Left lung (tissue), 10 donors: ENCODE measurements around the gene TOR1AIP1. TPM values are rescaled to one million over a fixed set of nuclear protein-coding genes. Genes with fewer than 3 reads are reported as not detected.
A peak's percentile ranks its signal among the peaks of the same experiment; 100 is the strongest.

Source experiments
- ATAC-seq: fragments of 200-7000 bp; cut with Tn5 transposase; one replicate; pipeline ENCODE4 v1.9.1; 2020; ENCODE audit warnings: moderate library complexity
- DNase-seq, 4 donors: peaks; one replicate each; pipeline ENCODE4 v3.0.0-alpha.2; 2013 to 2020
- H3K27ac ChIP-seq, 2 donors: fragments of 200-600 bp; sonication (generic) in 1 of 2; one replicate each; pipeline versions ENCODE4 v1.5.0 to v1.8.0; 2020 to 2021
- H3K27me3 ChIP-seq, 2 donors: fragments of 200-600 bp; sonication (generic) in 1 of 2; one replicate each; pipeline versions ENCODE4 v1.5.0 to v1.8.0; 2020 to 2021
- H3K36me3 ChIP-seq, 2 donors: fragments of 200-600 bp; sonication (generic) in 1 of 2; one replicate each; pipeline versions ENCODE4 v1.5.0 to v1.8.0; 2020 to 2021
- H3K4me1 ChIP-seq, 2 donors: fragments of 200-600 bp; one replicate each; pipeline ENCODE4 v1.8.0; 2021
- H3K4me3 ChIP-seq, 2 donors: fragments of 200-600 bp; sonication (generic) in 1 of 2; one replicate each; pipeline versions ENCODE4 v1.5.0 to v1.8.0; 2020 to 2021; ENCODE audit warnings: mild to moderate bottlenecking in 1 of 2
- H3K9me3 ChIP-seq, 2 donors: fragments of 200-600 bp; sonication (generic) in 1 of 2; one replicate each; pipeline versions ENCODE4 v1.5.0 to v1.8.0; 2020 to 2021
- intact Hi-C, 2 donors: fragments of 100-400 bp; cut with DNase I; formaldehyde crosslinking; loops; one replicate each; pipeline versions ENCODE4 v1.11.2 to v1.14.2; 2022
- polyA plus RNA-seq, 6 donors: library from polyadenylated mRNA; unstranded; fragments of 120-200 nt; gene quantifications; one replicate each; pipeline ENCODE4 v1.2.1, GENCODE V29; 2013; ENCODE audit not compliant: insufficient read length in 6 of 6
- total RNA-seq, 2 donors: library from RNA; stranded (reverse); fragmentation: NEBNext Ultra II Directional; extraction: Animal tissue kit (Norgen Biotek cat#: 25700); gene quantifications; one replicate each; pipeline ENCODE4 v1.2.1, GENCODE V29; 2021
- TF ChIP-seq, protein P1 (sequence below), 2 donors: fragments of 200-600 bp; sonication (generic) in 1 of 2; IDR thresholded peaks; one replicate each; pipeline versions ENCODE4 v1.5.0 to v1.8.0; 2021; ENCODE audit warnings: antibody characterized with exemption in 2 of 2
- donor health status: DM: no; HTN: yes; CAD: no.
- donor health status: DM: no; HTN: no; CAD: no.

The TOR1AIP1 gene
- total and polyA plus RNA-seq, 8 donors = 48.6 to 77.0 (median 62.8) TPM

DNA sequence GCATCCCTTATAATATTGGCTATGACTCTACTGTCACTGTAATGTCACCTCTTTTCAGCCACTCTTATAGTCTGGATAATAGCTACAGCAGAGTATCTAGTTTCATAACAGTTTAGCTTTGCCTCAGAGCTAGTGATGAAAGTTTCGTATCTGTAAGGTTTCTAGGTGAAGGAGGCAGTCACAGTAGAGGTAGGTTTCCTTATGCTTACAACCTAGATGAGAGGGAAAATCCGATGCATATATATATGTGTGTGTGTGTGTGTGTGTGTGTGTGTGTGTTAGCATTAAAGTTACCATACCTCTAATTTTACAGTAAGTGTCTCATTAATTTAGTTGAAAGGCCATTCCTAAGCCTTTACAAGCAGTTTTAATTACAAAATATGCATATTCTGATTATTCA, 2.3 kb upstream of the TOR1AIP1 start:
- intact Hi-C loops = loop anchor here in 1 of 2 donors (10.0 kb wide), 1 partner anchor 275 kb away; the partner anchor contains the start of gene QSOX1
- TF ChIP-seq, protein P1, sequence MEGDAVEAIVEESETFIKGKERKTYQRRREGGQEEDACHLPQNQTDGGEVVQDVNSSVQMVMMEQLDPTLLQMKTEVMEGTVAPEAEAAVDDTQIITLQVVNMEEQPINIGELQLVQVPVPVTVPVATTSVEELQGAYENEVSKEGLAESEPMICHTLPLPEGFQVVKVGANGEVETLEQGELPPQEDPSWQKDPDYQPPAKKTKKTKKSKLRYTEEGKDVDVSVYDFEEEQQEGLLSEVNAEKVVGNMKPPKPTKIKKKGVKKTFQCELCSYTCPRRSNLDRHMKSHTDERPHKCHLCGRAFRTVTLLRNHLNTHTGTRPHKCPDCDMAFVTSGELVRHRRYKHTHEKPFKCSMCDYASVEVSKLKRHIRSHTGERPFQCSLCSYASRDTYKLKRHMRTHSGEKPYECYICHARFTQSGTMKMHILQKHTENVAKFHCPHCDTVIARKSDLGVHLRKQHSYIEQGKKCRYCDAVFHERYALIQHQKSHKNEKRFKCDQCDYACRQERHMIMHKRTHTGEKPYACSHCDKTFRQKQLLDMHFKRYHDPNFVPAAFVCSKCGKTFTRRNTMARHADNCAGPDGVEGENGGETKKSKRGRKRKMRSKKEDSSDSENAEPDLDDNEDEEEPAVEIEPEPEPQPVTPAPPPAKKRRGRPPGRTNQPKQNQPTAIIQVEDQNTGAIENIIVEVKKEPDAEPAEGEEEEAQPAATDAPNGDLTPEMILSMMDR (IDR thresholded peaks at IDR 0.05) = no peak

DNA sequence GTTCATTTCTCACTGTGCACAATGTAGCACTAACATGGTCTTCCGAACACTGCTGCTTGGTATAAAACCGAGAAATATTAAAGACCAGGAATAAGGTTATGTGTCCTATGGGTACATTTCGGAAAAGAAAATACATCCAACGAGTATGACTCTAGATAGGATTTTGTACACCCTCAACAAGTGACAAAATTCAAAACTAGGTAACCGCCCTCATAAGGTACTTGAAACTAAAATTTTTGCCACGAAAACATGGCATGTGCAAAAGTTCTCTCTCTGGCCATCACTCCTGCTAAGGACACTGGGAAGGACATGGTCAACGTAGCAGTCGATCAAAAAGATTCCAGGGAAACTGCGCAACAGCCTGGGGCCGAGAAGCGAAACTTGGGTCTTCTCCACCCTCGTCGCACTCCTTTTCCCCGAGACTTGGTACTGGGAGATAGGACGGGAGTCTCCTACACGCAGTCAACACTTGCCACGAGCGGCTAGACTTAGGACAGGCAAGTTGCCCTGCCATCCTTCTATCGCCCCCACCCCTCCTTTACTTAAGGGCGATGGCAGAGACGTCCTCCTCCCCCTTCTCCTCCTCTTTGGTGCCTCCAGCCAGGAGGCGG, 338 bp upstream of the TOR1AIP1 start:
- DNase-seq (peak in 3 of 4 donors; percentile 91 to 98 (median 97)), ATAC-seq (no peak)
- intact Hi-C loops = loop anchor here in 1 of 2 donors (10.0 kb wide), 1 partner anchor 273 kb away; the partner anchor contains the start of gene QSOX1
- Histone ChIP-seq H3K27me3 (no peaks in the 10 kb centered on the region), H3K36me3 (peaks cover 0 to 7% of the 10 kb centered on the region in 2 donors), H3K4me3 (peak overlapping the region; percentile 61 to 77), H3K27ac (peak overlapping the region; percentile 98 to 100), H3K9me3 (no peaks in the 10 kb centered on the region), H3K4me1 (peaks cover 17 to 58% of the 10 kb centered on the region in 2 donors)
- TF ChIP-seq, protein P1 (IDR thresholded peaks at IDR 0.05) = no peak

More for the DNA sequence above, 2.3 kb upstream of the TOR1AIP1 start:
- Histone ChIP-seq H3K27ac (no peak overlapping the region), H3K4me1 (peaks cover 12 to 58% of the 10 kb centered on the region in 2 donors), H3K36me3 (peaks cover 0 to 2% of the 10 kb centered on the region in 2 donors), H3K27me3 (no peaks in the 10 kb centered on the region), H3K4me3 (no peak overlapping the region), H3K9me3 (no peaks in the 10 kb centered on the region)
- DNase-seq (no peak), ATAC-seq (no peak)

DNA sequence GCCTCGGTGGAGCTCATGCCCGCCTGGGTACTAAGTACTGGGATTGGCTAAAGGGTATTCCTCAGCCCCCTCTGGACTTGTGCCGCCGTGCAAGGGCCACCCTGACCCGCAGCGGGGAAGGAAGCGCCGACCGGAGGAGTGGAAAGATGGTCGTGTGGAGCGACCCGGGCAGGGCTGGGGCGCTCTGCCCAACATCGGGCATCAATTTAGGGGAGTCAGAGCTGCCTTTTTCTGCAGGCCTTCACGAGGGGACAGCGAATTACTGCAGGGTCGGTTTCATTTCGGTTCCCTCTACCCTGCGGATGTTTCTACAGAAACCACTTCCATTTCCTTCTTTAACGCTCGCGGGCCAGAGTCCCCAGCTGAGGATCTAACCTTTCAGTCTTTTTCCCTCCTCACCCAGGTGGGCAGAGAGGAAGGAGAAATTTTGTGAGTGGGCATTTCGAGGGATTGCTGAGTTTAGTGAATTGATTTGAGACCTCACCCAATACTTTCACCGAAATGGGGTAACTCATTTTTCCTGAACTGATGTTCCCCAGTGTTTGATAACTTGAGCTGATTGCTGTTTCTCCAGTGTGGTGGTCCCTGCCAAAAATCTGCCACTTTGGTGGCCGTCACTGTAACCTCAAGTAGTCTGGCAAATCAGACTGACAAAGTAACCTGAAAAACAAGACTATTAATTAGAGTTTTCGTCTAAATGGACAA, 1.1 kb downstream of the TOR1AIP1 start:
- H3K27ac ChIP-seq = peak overlapping the region; percentile 98 to 100
- intact Hi-C loops = loop anchor here in 1 of 2 donors (10.0 kb wide), 1 partner anchor 272 kb away; the partner anchor contains the start of gene QSOX1

DNA sequence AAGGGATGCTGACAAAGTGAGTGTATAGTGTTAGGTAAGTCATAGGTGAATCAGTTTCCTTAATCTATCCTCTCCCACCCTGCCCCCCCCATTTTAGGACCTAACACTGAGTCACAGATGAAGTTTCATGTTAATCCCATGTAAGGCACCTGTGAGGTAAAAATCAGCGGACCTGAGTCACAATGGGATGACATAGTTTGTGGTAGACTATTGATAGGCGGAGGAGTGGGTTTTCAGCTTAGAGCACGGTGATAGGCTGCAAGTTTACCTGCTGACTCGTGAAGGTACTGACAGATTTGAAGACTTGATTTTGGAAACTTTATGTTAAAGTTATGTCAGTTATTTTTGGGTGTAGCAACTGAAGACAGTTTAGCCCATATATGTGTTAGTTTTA, 1.7 kb downstream of the TOR1AIP1 start:
- no peak for ATAC-seq
- H3K9me3 ChIP-seq = no peaks in the 10 kb centered on the region
- H3K27ac ChIP-seq = peak overlapping the region; percentile 98 to 100
- peak overlapping the region; percentile 61 to 77 for H3K4me3 ChIP-seq
- intact Hi-C loops = loop anchor here in 1 of 2 donors (10.0 kb wide), 1 partner anchor 271 kb away; the partner anchor contains the start of gene QSOX1
- peaks cover 0 to 11% of the 10 kb centered on the region in 2 donors for H3K36me3 ChIP-seq
- DNase-seq = no peak
- H3K4me1 ChIP-seq = peaks cover 23 to 69% of the 10 kb centered on the region in 2 donors
- TF ChIP-seq, protein P1 (IDR thresholded peaks at IDR 0.05) = no peak
- no peaks in the 10 kb centered on the region for H3K27me3 ChIP-seq

More for the DNA sequence above, 1.1 kb downstream of the TOR1AIP1 start:
- Histone ChIP-seq H3K36me3 (peaks cover 0 to 11% of the 10 kb centered on the region in 2 donors), H3K9me3 (no peaks in the 10 kb centered on the region), H3K27me3 (no peaks in the 10 kb centered on the region), H3K4me1 (peaks cover 23 to 64% of the 10 kb centered on the region in 2 donors), H3K4me3 (peak overlapping the region; percentile 61 to 77)
- DNase-seq (peak in 1 of 4 donors; percentile 92), ATAC-seq (no peak)
- TF ChIP-seq, protein P1 (IDR thresholded peaks at IDR 0.05) = no peak

DNA sequence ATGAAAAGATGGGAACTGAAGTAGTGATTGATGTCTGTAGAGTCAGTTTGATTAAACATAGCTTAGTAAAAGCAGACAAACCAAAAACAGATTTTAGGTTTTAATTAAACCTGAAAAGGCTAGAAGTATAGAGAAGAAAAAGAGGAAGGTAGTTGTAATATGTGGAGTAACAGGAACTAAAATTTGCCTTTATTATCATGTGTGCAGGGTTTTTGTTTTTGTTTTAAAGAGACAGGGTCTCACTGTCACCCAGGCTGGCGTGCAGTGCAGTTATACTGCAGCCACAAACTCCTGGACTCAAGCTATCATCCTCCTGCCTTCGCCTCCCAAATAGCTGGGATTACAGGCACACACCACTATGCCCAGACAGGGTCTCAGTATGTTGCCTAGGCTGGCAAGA, 6.0 kb downstream of the TOR1AIP1 start:
- H3K4me1 ChIP-seq = peaks cover 23 to 59% of the 10 kb centered on the region in 2 donors
- no peaks in the 10 kb centered on the region for H3K9me3 ChIP-seq
- intact Hi-C loops = loop anchor here in 1 of 2 donors (10.0 kb wide), 1 partner anchor 267 kb away; the partner anchor contains the start of gene QSOX1
- TF ChIP-seq, protein P1 (IDR thresholded peaks at IDR 0.05) = no peak
- ATAC-seq (no peak), DNase-seq (no peak)
- H3K4me3 ChIP-seq = no peak overlapping the region
- peak overlapping the region in 1 of 2 donors; percentile 39 for H3K27ac ChIP-seq
- H3K27me3 ChIP-seq = no peaks in the 10 kb centered on the region
- H3K36me3 ChIP-seq = peaks cover 7 to 49% of the 10 kb centered on the region in 2 donors
